NK-92 (cell line): Measurements from ENCODE around the gene MT4.
"Not testable (repeated sequence)": the region's sequence is repeated elsewhere in the genome, so short reads cannot be mapped to it uniquely, and the experiment has no call there.

Experiments used
- DNase-seq: peaks from one replicate; lab custom pipeline; 2025; ENCODE audit not compliant: unreplicated experiment; lab: John Stamatoyannopoulos, UW

MT4 gene

GRCh38 chr16:56558024-56558747, 6.7 kb upstream of the MT4 start:
- DNase-seq, result no peak

GRCh38 chr16:56559109-56559508, 5.8 kb upstream of the MT4 start:
- no peak for DNase-seq

- DNase-seq, result no peak
These were observed 4.4 kb upstream of the MT4 start for GRCh38 chr16:56560447-56560846.

GRCh38 chr16:56561126-56561525, 3.7 kb upstream of the MT4 start:
- DNase-seq, result no peak

GRCh38 chr16:56569971-56570370, 5.1 kb downstream of the MT4 start:
- no peak for DNase-seq

- DNase-seq, result no peak
These were observed 6.7 kb downstream of the MT4 start for GRCh38 chr16:56571525-56571924.

GRCh38 chr16:56574625-56575024, 9.8 kb downstream of the MT4 start:
- DNase-seq, result no peak

- no peak for DNase-seq
These were observed 11.9 kb downstream of the MT4 start for GRCh38 chr16:56576585-56577299.

GRCh38 chr16:56577300-56577625, 12.4 kb downstream of the MT4 start:
- DNase-seq, result no peak

GRCh38 chr16:56580391-56581048, 15.6 kb downstream of the MT4 start:
- DNase-seq, result no peak

- not testable (repeated sequence) for DNase-seq
These were observed 18.0 kb downstream of the MT4 start for GRCh38 chr16:56582911-56583310.

GRCh38 chr16:56583351-56584168, 18.7 kb downstream of the MT4 start:
- no peak for DNase-seq

- no peak for DNase-seq
These were observed 19.4 kb downstream of the MT4 start for GRCh38 chr16:56584276-56584675.

- no peak for DNase-seq
These were observed 23.9 kb downstream of the MT4 start for GRCh38 chr16:56588781-56589140.

GRCh38 chr16:56589141-56590039, 24.5 kb downstream of the MT4 start, which contains the start of gene MT3:
Gene MT3 (plus strand): TSS chr16:56589528. CDS start chr16:56589591, 63 bp downstream.
- no peak for DNase-seq

- no peak for DNase-seq
These were observed 26.6 kb downstream of the MT4 start for GRCh38 chr16:56591377-56592060.

- no peak for DNase-seq
These were observed 28.9 kb downstream of the MT4 start for GRCh38 chr16:56593573-56594291.

- DNase-seq, result no peak
These were observed 29.4 kb downstream of the MT4 start for GRCh38 chr16:56594292-56594619.

GRCh38 chr16:56600398-56600999, 35.6 kb downstream of the MT4 start:
- no peak for DNase-seq
